Hepatocyte (in vitro differentiated cells): Measurements from ENCODE around the gene ORAI2.

ENCODE experiments used
- CTCF ChIP-seq: fragments of 200-600 bp; sonication (generic); IDR thresholded peaks from 2 replicates; pipeline ENCODE4 v1.5.1; 2016; ENCODE audit warnings: antibody characterized with exemption, mild to moderate bottlenecking; ENCODE audit not compliant: poor library complexity
- EZH2phosphoT487 ChIP-seq: fragments of 200-600 bp; sonication (generic); IDR thresholded peaks from one replicate; pipeline ENCODE4 v1.6.1; 2018; ENCODE audit warnings: antibody characterized with exemption, mild to moderate bottlenecking, low read depth, moderate library complexity; ENCODE audit not compliant: unreplicated experiment, severe bottlenecking

- TF ChIP-seq CTCF: no peak
- TF ChIP-seq EZH2phosphoT487: no peak
Measured at GRCh38 chr7:102424787-102425218, 8.6 kb upstream of the ORAI2 start.
